OCI-LY3 (cell line): ENCODE measurements around the gene PRKAA1.
A peak's percentile ranks its signal among the peaks of the same experiment; 100 is the strongest.
"Not testable (repeated sequence)": the region's sequence is repeated elsewhere in the genome, so short reads cannot be mapped to it uniquely, and the experiment has no call there.

ENCODE experiments used
- H2AFZ ChIP-seq: fragments of 200-600, 300-600 bp; shearing (Covaris generic); 2 replicates; pipeline ENCODE4 v1.6.0; 2014; ENCODE audit warnings: antibody characterized with exemption, low read depth, low read length
- H3K27ac ChIP-seq: fragments of 200-600, 300-600 bp; sonication (generic); 2 replicates; pipeline ENCODE4 v1.5.1; 2014; ENCODE audit warnings: mild to moderate bottlenecking, low read length, moderate library complexity, mixed read lengths
- H3K27me3 ChIP-seq: fragments of 200-600, 300-600 bp; sonication (generic); 2 replicates; pipeline ENCODE4 v1.6.1; 2014; ENCODE audit warnings: low read depth, low read length, mixed read lengths
- H3K36me3 ChIP-seq: fragments of 200-600, 300-600 bp; sonication (generic); replicated peaks from 2 replicates; pipeline ENCODE3; 2014; ENCODE audit warnings: low read depth, low read length, mixed read lengths
- H3K4me1 ChIP-seq: fragments of 300-600, 200-600 bp; sonication (generic); 2 replicates; pipeline ENCODE4 v1.6.1; 2014; ENCODE audit warnings: low read length, mixed read lengths
- H3K4me2 ChIP-seq: fragments of 200-600, 300-600 bp; sonication (generic); 2 replicates; pipeline ENCODE4 v1.6.1; 2014; ENCODE audit warnings: low read length, mixed read lengths
- H3K4me3 ChIP-seq: fragments of 300-600, 200-600 bp; sonication (generic); 2 replicates; pipeline ENCODE4 v1.5.1; 2014; ENCODE audit warnings: antibody characterized with exemption, mild to moderate bottlenecking, low read length, moderate library complexity
- H3K79me2 ChIP-seq: fragments of 300-600, 200-600 bp; shearing (Covaris generic); 2 replicates; pipeline ENCODE4 v1.6.1; 2014; ENCODE audit warnings: mild to moderate bottlenecking, low read length, mixed read lengths
- H3K9ac ChIP-seq: fragments of 300-600, 200-600 bp; shearing (Covaris generic); 2 replicates; pipeline ENCODE4 v1.6.0; 2014; ENCODE audit warnings: mild to moderate bottlenecking, low read length, moderate library complexity
- H3K9me3 ChIP-seq: fragments of 200-600, 300-600 bp; shearing (Covaris generic); 2 replicates; pipeline ENCODE4 v1.6.1; 2014; ENCODE audit warnings: low read length, mixed read lengths; ENCODE audit not compliant: insufficient read depth
- H4K20me1 ChIP-seq: fragments of 200-600, 300-600 bp; sonication (generic); 2 replicates; pipeline ENCODE4 v1.6.1; 2016; ENCODE audit warnings: low read length, mixed read lengths; ENCODE audit not compliant: insufficient read depth
- EZH2phosphoT487 ChIP-seq: fragments of 200-600 bp; shearing (Covaris generic); IDR thresholded peaks from 2 replicates; pipeline ENCODE4 v1.6.1; 2018; ENCODE audit warnings: antibody characterized with exemption, mixed run types, low read depth
- TF ChIP-seq, protein P1 (sequence below): fragments of 200-600, 300-600 bp; sonication (generic); IDR thresholded peaks from 2 replicates; pipeline ENCODE4 v1.5.1; 2014; ENCODE audit warnings: antibody characterized with exemption, low read length, low read depth

Gene PRKAA1

DNA sequence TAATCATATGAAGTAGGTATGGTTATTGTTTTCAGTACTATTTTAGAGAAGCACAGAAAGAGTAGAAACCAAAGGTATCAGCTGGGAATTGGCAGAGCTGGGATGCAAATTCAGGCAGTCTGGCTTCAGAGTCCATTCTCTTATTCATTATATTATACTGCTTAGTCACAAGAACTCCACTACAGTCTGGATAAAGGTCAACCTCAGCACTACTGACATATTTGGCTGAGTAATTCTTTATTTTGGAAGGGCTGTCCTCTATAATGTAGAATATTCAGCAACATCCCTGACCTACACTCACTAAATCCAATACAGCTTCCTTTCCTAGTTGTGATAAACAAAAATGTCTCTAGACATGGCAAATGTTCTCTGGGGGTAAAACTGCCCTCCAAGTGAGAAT, 80.9 kb downstream of the PRKAA1 start:
- no peak for TF ChIP-seq EZH2phosphoT487
- TF ChIP-seq, protein P1, sequence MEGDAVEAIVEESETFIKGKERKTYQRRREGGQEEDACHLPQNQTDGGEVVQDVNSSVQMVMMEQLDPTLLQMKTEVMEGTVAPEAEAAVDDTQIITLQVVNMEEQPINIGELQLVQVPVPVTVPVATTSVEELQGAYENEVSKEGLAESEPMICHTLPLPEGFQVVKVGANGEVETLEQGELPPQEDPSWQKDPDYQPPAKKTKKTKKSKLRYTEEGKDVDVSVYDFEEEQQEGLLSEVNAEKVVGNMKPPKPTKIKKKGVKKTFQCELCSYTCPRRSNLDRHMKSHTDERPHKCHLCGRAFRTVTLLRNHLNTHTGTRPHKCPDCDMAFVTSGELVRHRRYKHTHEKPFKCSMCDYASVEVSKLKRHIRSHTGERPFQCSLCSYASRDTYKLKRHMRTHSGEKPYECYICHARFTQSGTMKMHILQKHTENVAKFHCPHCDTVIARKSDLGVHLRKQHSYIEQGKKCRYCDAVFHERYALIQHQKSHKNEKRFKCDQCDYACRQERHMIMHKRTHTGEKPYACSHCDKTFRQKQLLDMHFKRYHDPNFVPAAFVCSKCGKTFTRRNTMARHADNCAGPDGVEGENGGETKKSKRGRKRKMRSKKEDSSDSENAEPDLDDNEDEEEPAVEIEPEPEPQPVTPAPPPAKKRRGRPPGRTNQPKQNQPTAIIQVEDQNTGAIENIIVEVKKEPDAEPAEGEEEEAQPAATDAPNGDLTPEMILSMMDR, result no peak
- Histone ChIP-seq H3K9ac (no peak overlapping the region), H3K4me3 (no peak overlapping the region), H3K27me3 (no peaks in the 10 kb centered on the region), H3K79me2 (no peaks in the 10 kb centered on the region), H3K4me2 (no peak overlapping the region), H3K9me3 (no peaks in the 10 kb centered on the region), H3K36me3 (peaks cover 10% of the 10 kb centered on the region), H4K20me1 (no peaks in the 10 kb centered on the region), H3K27ac (no peak overlapping the region), H2AFZ (no peak overlapping the region), H3K4me1 (peaks cover 9% of the 10 kb centered on the region)

DNA sequence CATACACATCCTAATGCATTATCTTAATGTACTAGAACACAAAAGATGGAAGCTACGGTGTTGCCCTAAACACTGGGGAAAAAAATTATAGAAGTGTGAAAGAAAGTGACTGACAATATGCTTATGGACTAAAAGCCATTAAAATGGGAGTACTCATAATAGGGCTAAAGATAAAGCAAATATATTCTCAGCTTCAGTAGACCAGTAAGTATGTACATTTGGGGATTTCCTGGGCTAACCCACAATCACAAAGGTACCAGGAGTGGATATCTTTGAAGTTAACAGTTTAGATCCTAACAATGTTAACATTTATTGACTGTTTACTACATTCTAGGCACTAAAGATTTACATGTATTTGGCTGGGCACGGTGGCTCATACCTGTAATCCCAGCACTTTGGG, 81.6 kb downstream of the PRKAA1 start:
- H3K79me2 ChIP-seq, result no peaks in the 10 kb centered on the region
- no peaks in the 10 kb centered on the region for H4K20me1 ChIP-seq
- no peak overlapping the region for H2AFZ ChIP-seq
- H3K9ac ChIP-seq, result no peak overlapping the region
- H3K27ac ChIP-seq, result no peak overlapping the region
- no peak overlapping the region for H3K4me3 ChIP-seq
- TF ChIP-seq, protein P1, result no peak
- no peak for TF ChIP-seq EZH2phosphoT487
- H3K9me3 ChIP-seq, result no peaks in the 10 kb centered on the region
- no peaks in the 10 kb centered on the region for H3K27me3 ChIP-seq
- H3K4me1 ChIP-seq, result peaks cover 9% of the 10 kb centered on the region
- no peak overlapping the region for H3K4me2 ChIP-seq
- H3K36me3 ChIP-seq, result peaks cover 10% of the 10 kb centered on the region

GRCh38 chr5:40716000-40716399, 82.2 kb downstream of the PRKAA1 start:
- Histone ChIP-seq H3K36me3 (peaks cover 10% of the 10 kb centered on the region), H4K20me1 (no peaks in the 10 kb centered on the region), H3K9me3 (no peaks in the 10 kb centered on the region), H3K4me3 (no peak overlapping the region), H3K4me1 (peaks cover 9% of the 10 kb centered on the region), H3K4me2 (no peak overlapping the region), H2AFZ (no peak overlapping the region), H3K27ac (no peak overlapping the region), H3K27me3 (no peaks in the 10 kb centered on the region), H3K79me2 (no peaks in the 10 kb centered on the region), H3K9ac (no peak overlapping the region)
- TF ChIP-seq, protein P1, result peak; percentile 39
- TF ChIP-seq EZH2phosphoT487, result no peak

DNA sequence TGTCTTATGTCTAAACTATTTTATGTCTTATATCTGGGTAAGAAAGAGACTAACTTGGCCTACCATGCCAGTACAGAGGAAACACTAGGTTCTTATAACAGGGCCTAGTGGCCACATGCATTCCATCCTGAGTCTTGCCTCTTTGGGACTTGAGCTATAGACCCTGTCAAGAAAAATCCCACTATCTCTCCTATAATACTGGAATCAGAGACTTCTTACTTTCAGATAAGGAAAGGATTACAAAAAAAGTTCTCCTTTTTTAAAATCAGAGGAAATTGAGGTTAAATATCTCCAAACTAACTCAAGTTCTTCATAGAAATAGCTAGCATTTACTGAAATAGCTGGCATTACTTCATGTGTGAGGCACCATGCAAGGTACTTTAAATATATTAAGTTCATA, 84.2 kb downstream of the PRKAA1 start:
- TF ChIP-seq, protein P1, result no peak
- TF ChIP-seq EZH2phosphoT487, result no peak
- no peak overlapping the region for H3K9ac ChIP-seq
- H4K20me1 ChIP-seq, result no peaks in the 10 kb centered on the region
- no peak overlapping the region for H3K4me2 ChIP-seq
- no peak overlapping the region for H3K4me3 ChIP-seq
- no peaks in the 10 kb centered on the region for H3K27me3 ChIP-seq
- no peaks in the 10 kb centered on the region for H3K79me2 ChIP-seq
- H3K27ac ChIP-seq, result no peak overlapping the region
- peaks cover 7% of the 10 kb centered on the region for H3K36me3 ChIP-seq
- H3K4me1 ChIP-seq, result peaks cover 9% of the 10 kb centered on the region
- no peaks in the 10 kb centered on the region for H3K9me3 ChIP-seq
- H2AFZ ChIP-seq, result no peak overlapping the region

GRCh38 chr5:40710575-40710974, 87.6 kb downstream of the PRKAA1 start:
- not testable (repeated sequence) for H3K4me2 ChIP-seq, H2AFZ ChIP-seq, H3K9me3 ChIP-seq, H3K9ac ChIP-seq, H3K27me3 ChIP-seq, H3K4me1 ChIP-seq, H3K27ac ChIP-seq, H3K79me2 ChIP-seq, H4K20me1 ChIP-seq, H3K36me3 ChIP-seq, H3K4me3 ChIP-seq
